GM12891 (cell line): ENCODE data around the gene TPO.

Experiments used
- PAX5 ChIP-seq: IDR thresholded peaks from 2 replicates; pipeline ENCODE4 v1.6.1; 2011; ENCODE audit warnings: low read length, moderate library complexity, mild to moderate bottlenecking; ENCODE audit not compliant: insufficient read depth, severe bottlenecking
- POLR2A ChIP-seq: IDR thresholded peaks from 2 replicates; pipeline ENCODE4 v1.6.1; 2011; ENCODE audit warnings: low read depth, low read length, control low read depth
- POLR2AphosphoS5 ChIP-seq: IDR thresholded peaks from 2 replicates; pipeline ENCODE4 v1.6.1; 2011; ENCODE audit warnings: low read depth, low read length, control low read depth
- TAF1 ChIP-seq: IDR thresholded peaks from 2 replicates; pipeline ENCODE4 v1.6.1; 2011; ENCODE audit warnings: low read depth, low read length, control low read depth

GRCh38 chr2:1563084-1563857, 150.0 kb downstream of the TPO start:
- TF ChIP-seq POLR2A (no peak), POLR2AphosphoS5 (no peak), TAF1 (no peak), PAX5 (no peak)
